Posterior cingulate gyrus (tissue), 11 donors: ENCODE data around the gene SCYL1.
"Not testable (repeated sequence)": the region's sequence is repeated elsewhere in the genome, so short reads cannot be mapped to it uniquely, and the experiment has no call there.

ENCODE experiments used
- DNase-seq, 10 donors: peaks; one replicate each; pipeline versions ENCODE4 v3.0.0 to v3.0.0-alpha.2; 2020 to 2021; ENCODE audit warnings: mixed read lengths in 3 of 10
- intact Hi-C: fragments of 100-400 bp; cut with DNase I; formaldehyde crosslinking; loops from one replicate; pipeline ENCODE4 v1.15.1; 2023

SCYL1 gene

GRCh38 chr11:65504674-65505465, 20.0 kb upstream of the SCYL1 start:
- intact Hi-C loops, result no loop called here
- DNase-seq, result peak in 1 of 10 donors; percentile 55

- intact Hi-C loops, result no loop called here
- DNase-seq, result peak in 3 of 10 donors; percentile 13 to 58 (median 54)
These were observed 19.2 kb upstream of the SCYL1 start for GRCh38 chr11:65505466-65506289.

GRCh38 chr11:65506290-65506771, 18.6 kb upstream of the SCYL1 start:
- intact Hi-C loops, result no loop called here
- peak in 1 of 10 donors; percentile 49 for DNase-seq

- peak in 4 of 10 donors; percentile 26 to 75 (median 46) for DNase-seq
- intact Hi-C loops, result no loop called here
These were observed 17.9 kb upstream of the SCYL1 start for GRCh38 chr11:65506772-65507505.

GRCh38 chr11:65512311-65512710, 12.6 kb upstream of the SCYL1 start:
- DNase-seq, result peak in 4 of 10 donors; percentile 2 to 43 (median 20)
- intact Hi-C loops, result loop anchor here (5.0 kb wide), 1 partner anchor 40 kb away; no protein-coding TSS in a partner anchor

- intact Hi-C loops, result no loop called here
- peak in 4 of 10 donors; percentile 9 to 59 (median 44) for DNase-seq
These were observed 8.5 kb upstream of the SCYL1 start for GRCh38 chr11:65516135-65516968.

- DNase-seq, result peak in 3 of 10 donors; percentile 1 to 31 (median 5)
- intact Hi-C loops, result not testable (repeated sequence)
These were observed 5.8 kb upstream of the SCYL1 start for GRCh38 chr11:65518941-65519549.

- intact Hi-C loops, result not testable (repeated sequence)
- peak in 4 of 10 donors; percentile 2 to 32 (median 14) for DNase-seq
These were observed 2.9 kb upstream of the SCYL1 start for GRCh38 chr11:65521777-65522521.

- intact Hi-C loops, result not testable (repeated sequence)
- peak in 4 of 10 donors; percentile 4 to 57 (median 38) for DNase-seq
These were observed 1.9 kb upstream of the SCYL1 start for GRCh38 chr11:65522718-65523630.

- peak in 3 of 10 donors; percentile 12 to 78 (median 64) for DNase-seq
- intact Hi-C loops, result not testable (repeated sequence)
These were observed 1.3 kb upstream of the SCYL1 start for GRCh38 chr11:65523631-65523968.

- intact Hi-C loops, result no loop called here
- peak in 4 of 10 donors; percentile 35 to 87 (median 74) for DNase-seq
These were observed 706 bp upstream of the SCYL1 start for GRCh38 chr11:65524014-65524740.

GRCh38 chr11:65525546-65526480, 930 bp downstream of the SCYL1 start:
- peak in 4 of 10 donors; percentile 21 to 77 (median 66) for DNase-seq
- intact Hi-C loops, result no loop called here

- intact Hi-C loops, result no loop called here
- peak in 4 of 10 donors; percentile 9 to 72 (median 54) for DNase-seq
These were observed 1.9 kb downstream of the SCYL1 start for GRCh38 chr11:65526744-65527143.

GRCh38 chr11:65528819-65529350, 4.0 kb downstream of the SCYL1 start:
- DNase-seq, result no peak
- intact Hi-C loops, result no loop called here

GRCh38 chr11:65529475-65530156, 4.7 kb downstream of the SCYL1 start:
- intact Hi-C loops, result no loop called here
- DNase-seq, result no peak
